GM12878 (cell line): ENCODE measurements around the gene PRTFDC1. TPM values are rescaled to one million over a fixed set of nuclear protein-coding genes. Genes with fewer than 3 reads are reported as not detected.

ENCODE experiments used
- ATAC-seq: fragments of 200-7000 bp; cut with Tn5 transposase; 3 replicates; pipeline ENCODE4 v1.9.1; 2020; ENCODE audit warnings: mild to moderate bottlenecking, moderate library complexity
- BruUV-seq: library from RNA; stranded (reverse); fragments of 400-500 nt; replicated peaks from 2 replicates; lab custom pipeline; 2021; lab: Mats Ljungman, UMichigan
- CTCF ChIA-PET: fragments of 300-600 bp; sonication (Branson Sonifier 250); formaldehyde crosslinking; extraction: SDS; loops from one replicate; lab custom pipeline; 2021; ENCODE audit warnings: inconsistent platforms; lab: Yijun Ruan, JAX
- POLR2A ChIA-PET: fragments of 350-600 bp; formaldehyde crosslinking; extraction: SDS; loops from one replicate; lab custom pipeline; 2021; ENCODE audit warnings: inconsistent platforms; lab: Charles Lee
- RAD21 ChIA-PET: fragments of 300-600 bp; sonication (Branson Sonifier 250); formaldehyde crosslinking; loops from one replicate; lab custom pipeline; 2023; ENCODE audit warnings: antibody characterized with exemption; ENCODE audit not compliant: unreplicated experiment; lab: Charles Lee
- SMC1A ChIA-PET: fragments of 300-600 bp; sonication (Branson Sonifier 250); formaldehyde crosslinking; loops from one replicate; lab custom pipeline; 2023; ENCODE audit not compliant: unreplicated experiment, uncharacterized antibody; lab: Charles Lee
- DNase-seq: peaks from one replicate; pipeline ENCODE4 v3.0.0-alpha.2; 2011; ENCODE audit warnings: low read depth, low spot score
- FAIRE-seq: peaks from 3 replicates; lab custom pipeline; 2011; peaks lifted over from hg19 to GRCh38; lab: Jason Lieb, UNC
- H2AFZ ChIP-seq: 2 replicates; pipeline ENCODE4 v1.6.0; 2011; ENCODE audit warnings: low read depth, low read length, control low read depth; ENCODE audit not compliant: control insufficient read depth
- H3K27ac ChIP-seq: 2 replicates; pipeline ENCODE4 v1.5.1; 2011; ENCODE audit warnings: control low read depth; ENCODE audit not compliant: control insufficient read depth, insufficient read depth
- H3K27me3 ChIP-seq, 2 experiments: replicated peaks in 1 of 2; 2 replicates each; pipeline versions ENCODE4 v1.6.0 to v1.6.1; 2011; ENCODE audit warnings: low read length in 1 of 2; ENCODE audit not compliant: control insufficient read depth in 2 of 2, insufficient read depth in 2 of 2
- H3K36me3 ChIP-seq, 2 experiments: 2 replicates each; pipeline ENCODE4 v1.5.1; 2011; ENCODE audit warnings: low read length in 1 of 2; ENCODE audit not compliant: control insufficient read depth in 2 of 2, insufficient read depth in 2 of 2
- H3K4me1 ChIP-seq: 2 replicates; pipeline ENCODE4 v1.6.1; 2011; ENCODE audit warnings: mild to moderate bottlenecking, low read length, moderate library complexity, mixed read lengths; ENCODE audit not compliant: control insufficient read depth, insufficient read depth
- H3K4me2 ChIP-seq: 2 replicates; pipeline ENCODE4 v1.6.0; 2011; ENCODE audit warnings: control low read depth; ENCODE audit not compliant: control insufficient read depth, insufficient read depth
- H3K4me3 ChIP-seq: fragments of 200-600 bp; sonication (generic); 2 replicates; pipeline ENCODE4 v1.5.1; 2016
- H3K79me2 ChIP-seq: 2 replicates; pipeline ENCODE4 v1.6.0; 2011; ENCODE audit warnings: low read length; ENCODE audit not compliant: control insufficient read depth, insufficient read depth
- H3K9ac ChIP-seq: 2 replicates; pipeline ENCODE4 v1.8.0; 2011; ENCODE audit warnings: low read length, control low read depth, mixed read lengths; ENCODE audit not compliant: control insufficient read depth, insufficient read depth
- H3K9me3 ChIP-seq: replicated peaks from 3 replicates; pipeline ENCODE4 v1.5.1; 2011; ENCODE audit warnings: mild to moderate bottlenecking, low read length; ENCODE audit not compliant: control insufficient read depth, insufficient read depth
- H4K20me1 ChIP-seq: 2 replicates; pipeline ENCODE4 v1.6.0; 2011; ENCODE audit not compliant: control insufficient read depth, insufficient read depth
- BMI1 ChIP-seq: fragments of 450-650 bp; IDR thresholded peaks from 2 replicates; pipeline ENCODE4 v1.6.1; 2016; ENCODE audit warnings: mild to moderate bottlenecking, moderate library complexity, borderline replicate concordance
- CUX1 ChIP-seq: IDR thresholded peaks from 2 replicates; pipeline ENCODE4 v1.6.1; 2012; ENCODE audit warnings: improper control_type of control experiment, low read depth, low read length; ENCODE audit not compliant: insufficient replicate concordance
- HSF1 ChIP-seq: fragments of 150-350 bp; IDR thresholded peaks from 2 replicates; pipeline ENCODE4 v1.6.1; 2014; ENCODE audit warnings: mild to moderate bottlenecking, low read depth, low read length
- KAT2A ChIP-seq: conservative IDR thresholded peaks from 2 replicates; pipeline ENCODE4 v1.6.1; 2011; ENCODE audit warnings: low read depth, low read length; ENCODE audit not compliant: control insufficient read depth
- KLF5 ChIP-seq: fragments of 450-650 bp; IDR thresholded peaks from 2 replicates; pipeline ENCODE4 v1.6.1; 2014; ENCODE audit warnings: mild to moderate bottlenecking; ENCODE audit not compliant: partially characterized antibody
- NBN ChIP-seq: fragments of 450-650 bp; IDR thresholded peaks from 2 replicates; pipeline ENCODE4 v1.6.1; 2016
- NKRF ChIP-seq: fragments of 450-650 bp; conservative IDR thresholded peaks from 2 replicates; pipeline ENCODE4 v1.6.1; 2017; ENCODE audit warnings: mild to moderate bottlenecking, moderate library complexity
- PBX3 ChIP-seq: IDR thresholded peaks from 2 replicates; pipeline ENCODE4 v1.6.1; 2011; ENCODE audit warnings: mild to moderate bottlenecking, low read depth, low read length, moderate library complexity; ENCODE audit not compliant: insufficient replicate concordance
- PML ChIP-seq: IDR thresholded peaks from 2 replicates; pipeline ENCODE4 v1.6.1; 2012; ENCODE audit warnings: low read length, inconsistent platforms
- POU2F2 ChIP-seq: IDR thresholded peaks from 3 replicates; pipeline ENCODE4 v1.6.1; 2011; ENCODE audit warnings: low read depth, mild to moderate bottlenecking, low read length, borderline replicate concordance
- SPI1 ChIP-seq: IDR thresholded peaks from 2 replicates; pipeline ENCODE4 v1.6.1; 2011; ENCODE audit warnings: low read depth, mild to moderate bottlenecking, low read length, moderate library complexity, borderline replicate concordance; ENCODE audit not compliant: insufficient read depth
- USF1 ChIP-seq: IDR thresholded peaks from 2 replicates; pipeline ENCODE4 v1.6.1; 2011; ENCODE audit warnings: borderline replicate concordance, low read depth, mild to moderate bottlenecking, moderate library complexity, mixed read lengths, low read length; ENCODE audit not compliant: insufficient read depth; ENCODE audit errors: extremely low read length
- WGBS: methylation state at CpG from one replicate; pipeline ENCODE4 v1.1.6; 2016; ENCODE audit warnings: low lambda C conversion rate; ENCODE audit not compliant: insufficient replicate concordance, insufficient coverage; ENCODE audit errors: missing lambda C conversion rate; 5-methylcytosine and 5-hydroxymethylcytosine counted together
- in situ Hi-C: fragments of 300-500 bp; cut with MboI; formaldehyde crosslinking; loops from 9 replicates; pipeline ENCODE4 v1.14.3; 2018; ENCODE audit warnings: mixed read lengths
- intact Hi-C: fragments of 100-400 bp; cut with micrococcal nuclease; formaldehyde crosslinking; loops from one replicate; pipeline ENCODE4 v1.14.2; 2022; ENCODE audit not compliant: unreplicated experiment
- polyA plus RNA-seq, 11 experiments: library from polyadenylated mRNA; depleted of rRNA in 4 of 11; unstranded in 6 of 11; stranded (reverse) in 5 of 11; fragments of >200 nt; fragmentation: Nextera tagmentation in 4 of 11; fragmentation: Illumina TruSeq in 1 of 11; extraction: Ambion mirVana in 4 of 11; extraction: Trizol in 1 of 11; gene quantifications; 1 replicate in 1 of 11; 2 replicates in 10 of 11; pipeline versions ENCODE4 v1.2.1 to v1.2.3, GENCODE V29; 2011 to 2016; ENCODE audit warnings: inconsistent platforms in 2 of 11, missing spikeins in 2 of 11, low read depth in 1 of 11
- total RNA-seq, 4 experiments: library from RNA; depleted of rRNA in 3 of 4; stranded (reverse); fragments of >200 nt in 3 of 4; fragmentation: Illumina TruSeq in 1 of 4; extraction: Trizol in 1 of 4; gene quantifications; 2 replicates each; pipeline versions ENCODE4 v1.2.1 to v1.2.3, GENCODE V29; 2013 to 2021

Gene PRTFDC1
- total and polyA plus RNA-seq, 10 of the 15 experiments (the other 5 are each of a cell fraction or from before 2014, with no cell fraction given) = 5.5 to 17.3 (median 11.3) TPM

GRCh38 chr10:24914148-24914547, 38.3 kb downstream of the PRTFDC1 start:
- FAIRE-seq (no peak), DNase-seq (no peak), ATAC-seq (no peak)
- Histone ChIP-seq H3K79me2 (no peaks in the 10 kb centered on the region), H3K27ac (no peak overlapping the region), H3K4me1 (no peaks in the 10 kb centered on the region), H3K9me3 (no peaks in the 10 kb centered on the region; the same call in 2 of the 3 replicates), H3K9ac (no peak overlapping the region), H3K36me3 (no peaks in the 10 kb centered on the region), H3K27me3 (no peaks in the 10 kb centered on the region), H3K4me3 (no peak overlapping the region), H3K4me2 (no peak overlapping the region), H4K20me1 (no peaks in the 10 kb centered on the region), H2AFZ (no peak overlapping the region)
- ChIA-PET POLR2A (interaction anchor here (0.6 to 1.5 kb wide), 4 partner anchors 13 to 16 kb away, joined by 3 to 4 read pairs (median 4); no protein-coding TSS in a partner anchor), CTCF (interaction anchor here (0.6 to 3.5 kb wide), 6 partner anchors 11 to 166 kb away, joined by 3 to 17 read pairs (median 3); no protein-coding TSS in a partner anchor), RAD21 (interaction anchor here (1.3 to 2.4 kb wide), 4 partner anchors 10 to 191 kb away, joined by 3 to 12 read pairs (median 7); partner anchors contain the start of gene ARHGAP21), SMC1A (interaction anchor here (1.2 to 9.9 kb wide), 9 partner anchors 9 to 268 kb away, joined by 3 to 152 read pairs (median 3); no protein-coding TSS in a partner anchor)
- no TSS peak for BruUV-seq
- 82% methylated on average over 1 of the region's 1 CpG for WGBS
- intact Hi-C loops = no loop called here
- in situ Hi-C loops = loop anchor here (25.0 kb wide), 1 partner anchor 1523 kb away; the partner anchor contains the start of gene APBB1IP
- TF ChIP-seq NBN (no peak), SPI1 (no peak), NKRF (no peak), CUX1 (no peak), PBX3 (no peak), POU2F2 (no peak), USF1 (no peak), PML (no peak), HSF1 (no peak), KAT2A (no peak), KLF5 (no peak), BMI1 (no peak)
